HG02763 (cell line): ENCODE results near the gene CWC27.
"Not testable (repeated sequence)": the region's sequence is repeated elsewhere in the genome, so short reads cannot be mapped to it uniquely, and the experiment has no call there.

Experiments
- ATAC-seq: cut with Tn5 transposase; IDR thresholded peaks from one replicate; pipeline ENCODE4 v1.9.1; 2021; ENCODE audit warnings: mild to moderate bottlenecking, moderate library complexity; ENCODE audit not compliant: unreplicated experiment

The CWC27 gene

GRCh38 chr5:64900618-64901017 lies 131.9 kb downstream of the CWC27 start:
- ATAC-seq, result no peak

GRCh38 chr5:64907399-64907798 lies 138.7 kb downstream of the CWC27 start:
- ATAC-seq, result not testable (repeated sequence)

GRCh38 chr5:64914396-64914795 lies 145.7 kb downstream of the CWC27 start:
- ATAC-seq, result no peak

GRCh38 chr5:64918083-64918482 lies 149.4 kb downstream of the CWC27 start:
- no peak for ATAC-seq

- no peak for ATAC-seq
Measured at GRCh38 chr5:64921386-64921785, 152.7 kb downstream of the CWC27 start.

GRCh38 chr5:64923151-64923685 lies 154.5 kb downstream of the CWC27 start:
- no peak for ATAC-seq

- no peak for ATAC-seq
Measured at GRCh38 chr5:64925123-64925522, 156.4 kb downstream of the CWC27 start.

- no peak for ATAC-seq
Measured at GRCh38 chr5:64929833-64930232, 161.1 kb downstream of the CWC27 start.

- no peak for ATAC-seq
Measured at GRCh38 chr5:64930672-64931318, 162.1 kb downstream of the CWC27 start.

- ATAC-seq, result not testable (repeated sequence)
Measured at GRCh38 chr5:64939422-64939771, 170.7 kb downstream of the CWC27 start.

GRCh38 chr5:64939772-64940510 lies 171.2 kb downstream of the CWC27 start:
- ATAC-seq, result no peak

- no peak for ATAC-seq
Measured at GRCh38 chr5:64942460-64942859, 173.7 kb downstream of the CWC27 start.

- no peak for ATAC-seq
Measured at GRCh38 chr5:64944868-64945267, 176.1 kb downstream of the CWC27 start.

- no peak for ATAC-seq
Measured at GRCh38 chr5:64947031-64947430, 178.3 kb downstream of the CWC27 start.

GRCh38 chr5:64947801-64948200 lies 179.1 kb downstream of the CWC27 start:
- no peak for ATAC-seq

GRCh38 chr5:64949331-64949730 lies 180.6 kb downstream of the CWC27 start:
- ATAC-seq, result no peak

- no peak for ATAC-seq
Measured at GRCh38 chr5:64952951-64953673, 184.4 kb downstream of the CWC27 start.

- no peak for ATAC-seq
Measured at GRCh38 chr5:64954518-64954917, 185.8 kb downstream of the CWC27 start.

- no peak for ATAC-seq
Measured at GRCh38 chr5:64958757-64959391, 190.1 kb downstream of the CWC27 start.

GRCh38 chr5:64963278-64963677 lies 194.5 kb downstream of the CWC27 start:
- ATAC-seq, result no peak

- ATAC-seq, result no peak
Measured at GRCh38 chr5:64968591-64969110, 199.9 kb downstream of the CWC27 start.
